Hematopoietic multipotent progenitor cell treated with erythropoietin and hydrocortisone succinate and interleukin-3 and kit ligand, for 8 days (in vitro differentiated cells): Measurements from ENCODE around the gene RSPH6A.
A peak's percentile ranks its signal among the peaks of the same experiment; 100 is the strongest.

Source experiments
- DNase-seq: peaks from one replicate; pipeline ENCODE4 v3.0.0-alpha.2; 2015

Gene RSPH6A

DNA sequence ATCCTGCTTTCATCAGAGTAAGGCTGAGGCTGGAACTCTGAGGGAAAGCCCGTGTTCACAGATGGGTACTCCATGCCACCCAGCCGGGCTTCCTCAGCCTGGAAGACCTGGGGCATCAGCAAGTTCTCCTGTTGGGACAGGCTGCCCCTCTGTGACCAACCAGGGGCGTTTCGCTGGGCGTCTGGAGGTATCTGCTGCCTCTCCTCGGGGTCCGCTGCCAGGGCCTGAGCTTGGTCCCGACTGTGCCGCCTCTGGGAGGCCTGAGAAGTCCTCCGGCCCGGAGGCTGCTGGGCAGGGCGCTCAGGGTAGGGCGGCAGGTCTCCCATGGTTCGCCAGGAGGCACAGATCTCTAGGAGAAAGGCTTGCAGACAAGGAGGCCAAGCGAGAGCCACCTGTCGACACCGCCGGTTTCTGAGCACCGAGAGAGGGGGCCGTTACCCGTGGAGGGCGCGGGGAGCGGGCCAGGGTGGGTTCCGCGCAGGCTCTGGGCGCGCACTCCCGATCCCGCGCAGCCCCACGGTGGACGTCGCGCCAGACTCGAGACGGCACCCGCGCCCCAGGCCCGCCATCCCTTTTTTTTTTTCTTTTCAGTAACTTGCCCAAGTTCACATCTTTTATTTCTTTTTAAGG lies at the start of gene RSPH6A:
RSPH6A (minus strand) TSS at position 458 of the 630 bp plus-strand sequence; CDS start at position 326, 132 bp downstream.
- no peak for DNase-seq

DNA sequence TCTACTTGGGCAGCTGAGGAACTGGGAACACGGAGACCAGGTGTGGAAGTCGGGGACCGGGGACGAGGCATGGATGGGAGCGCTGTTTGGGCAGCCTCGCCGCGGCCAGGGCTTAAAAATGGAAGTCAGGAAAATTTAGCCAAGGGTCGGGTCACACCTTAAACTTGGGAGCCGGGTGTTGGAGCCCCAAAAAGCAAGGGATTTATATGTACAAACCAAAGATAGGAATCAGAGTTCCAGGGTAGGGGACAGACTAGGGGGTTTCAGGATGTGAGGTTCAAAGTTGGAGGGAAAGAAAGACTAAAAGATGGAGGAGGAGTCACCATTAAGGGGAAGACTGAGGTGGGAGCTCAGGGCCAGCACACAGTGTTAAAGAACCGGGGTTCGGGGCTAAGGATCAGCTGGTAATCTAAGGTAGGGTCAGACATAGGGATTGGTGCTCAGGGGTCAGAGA lies 49.5 kb upstream of the RSPH6A start:
- DNase-seq, result no peak

DNA sequence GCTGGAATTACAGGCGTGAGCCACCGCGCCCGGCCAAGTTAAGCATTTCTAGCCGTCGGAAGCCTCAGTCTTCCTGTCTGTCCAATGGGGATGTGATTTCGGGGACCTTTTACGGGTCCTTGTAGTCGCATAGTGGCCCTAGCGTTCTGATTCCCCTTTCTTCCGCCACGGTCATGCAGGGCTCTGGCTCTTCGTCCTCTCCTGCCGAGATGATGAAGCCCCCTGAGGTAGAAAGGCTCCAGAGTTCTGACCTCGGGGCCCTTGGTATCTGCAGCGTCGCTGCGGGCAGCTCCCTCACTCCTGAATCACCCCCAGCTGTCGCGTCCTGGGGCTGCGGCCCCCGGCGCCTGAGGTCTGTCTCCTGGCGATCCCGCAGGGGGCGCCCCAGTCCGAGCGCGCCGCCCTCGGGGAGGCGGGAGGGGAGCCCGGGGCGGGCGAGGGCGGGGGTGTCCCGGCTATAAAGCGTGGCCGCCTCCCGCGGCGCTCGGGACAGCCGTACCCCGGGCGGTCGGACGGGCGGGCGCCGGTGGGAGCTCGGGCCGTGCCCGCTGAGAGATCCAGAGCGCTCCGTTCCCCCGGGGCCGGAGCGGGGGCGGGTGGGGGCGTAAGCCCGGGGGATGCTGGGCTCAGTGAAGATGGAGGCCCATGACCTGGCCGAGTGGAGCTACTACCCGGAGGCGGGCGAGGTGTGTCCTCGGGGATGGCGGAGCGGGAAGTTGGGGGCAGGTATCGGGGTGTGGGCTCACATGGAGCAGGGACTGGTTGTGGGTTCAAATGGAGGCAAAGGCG lies 48.9 kb upstream of the RSPH6A start, which contains the start of gene FOXA3:
FOXA3 (plus strand) TSS at position 487 of the 789 bp plus-strand sequence; CDS start at position 618, 131 bp downstream.
- peak; percentile 64 for DNase-seq

DNA sequence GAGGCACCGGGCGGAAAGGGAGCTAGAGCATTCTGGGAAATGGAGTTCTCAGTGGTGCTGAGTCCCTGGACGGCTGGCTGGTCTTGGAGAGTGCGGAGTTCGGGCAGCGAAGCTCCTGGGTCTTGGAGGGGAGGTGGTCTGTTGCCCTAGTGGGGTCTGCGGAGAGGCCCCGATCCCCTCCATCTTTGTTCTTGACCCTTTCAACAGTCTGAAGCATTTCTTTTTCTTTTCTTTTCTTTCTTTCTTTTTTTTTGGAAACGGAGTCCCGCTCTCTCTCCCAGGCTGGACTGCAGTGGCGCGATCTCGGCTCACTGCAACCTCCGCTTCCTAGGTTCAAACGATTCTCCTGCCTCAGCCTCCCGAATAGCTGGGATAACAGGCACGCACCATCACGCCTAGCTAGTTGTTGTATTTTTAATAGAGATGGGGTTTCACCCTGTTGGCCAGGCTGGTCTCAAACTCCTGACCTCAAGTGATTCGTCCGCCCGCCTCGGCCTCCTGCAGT lies 48.3 kb upstream of the RSPH6A start:
- no peak for DNase-seq

DNA sequence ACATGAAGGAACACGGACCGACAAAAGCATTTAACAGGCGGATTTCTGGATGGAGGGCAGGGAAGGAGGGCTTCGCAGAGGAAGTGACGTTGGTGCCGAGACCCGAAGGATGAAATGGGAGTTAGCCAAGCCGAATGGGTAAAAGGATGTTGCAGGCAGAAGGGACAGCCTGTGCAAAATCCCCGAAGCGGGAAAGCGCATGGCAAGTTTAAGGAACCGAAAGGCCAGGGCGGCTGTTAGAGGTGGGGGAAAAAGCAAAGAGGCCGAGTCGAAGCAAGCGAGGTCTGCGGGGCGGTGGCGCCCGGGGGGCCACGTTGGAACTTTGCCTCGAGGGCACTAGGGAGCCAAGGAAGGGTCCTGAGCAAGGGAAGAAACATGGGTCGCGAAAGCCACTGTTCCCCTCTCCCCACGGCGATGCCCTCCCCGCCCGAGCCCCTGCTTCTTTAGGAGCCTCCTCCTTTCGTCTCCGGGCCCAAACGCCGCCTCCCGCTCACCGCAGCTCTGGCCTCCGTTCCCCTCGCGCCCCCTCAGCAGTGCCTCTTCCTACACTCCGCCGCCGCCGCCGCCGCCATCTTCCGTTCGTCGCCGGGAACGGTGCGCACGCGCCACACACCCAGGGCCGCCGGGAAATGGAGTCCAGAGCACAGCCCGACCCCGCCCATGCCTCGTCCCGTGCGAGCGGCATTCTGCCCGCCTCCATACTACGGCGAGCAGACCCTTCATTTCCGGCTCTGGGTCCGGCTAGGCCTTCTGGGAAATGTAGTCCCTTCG lies 47.6 kb upstream of the RSPH6A start, which contains the start of gene SYMPK:
SYMPK (minus strand) TSS at position 584 of the 771 bp plus-strand sequence. CDS start 8,652 bp downstream, outside the sequence.
- DNase-seq, result peak; percentile 98

DNA sequence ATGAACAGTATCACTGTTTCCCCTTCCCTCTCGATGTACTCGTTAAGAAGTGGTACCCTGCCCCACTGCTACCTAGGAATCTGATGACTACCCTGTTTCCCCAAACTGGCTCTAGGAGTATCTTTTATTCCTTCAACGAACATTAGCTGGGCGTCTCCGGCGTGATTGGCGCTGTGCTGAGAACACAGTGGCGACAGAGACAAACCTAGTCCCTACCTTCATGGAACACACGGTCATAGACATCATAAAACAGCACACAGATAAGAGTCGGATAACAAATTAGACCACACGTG lies 47.1 kb upstream of the RSPH6A start:
- DNase-seq, result no peak

DNA sequence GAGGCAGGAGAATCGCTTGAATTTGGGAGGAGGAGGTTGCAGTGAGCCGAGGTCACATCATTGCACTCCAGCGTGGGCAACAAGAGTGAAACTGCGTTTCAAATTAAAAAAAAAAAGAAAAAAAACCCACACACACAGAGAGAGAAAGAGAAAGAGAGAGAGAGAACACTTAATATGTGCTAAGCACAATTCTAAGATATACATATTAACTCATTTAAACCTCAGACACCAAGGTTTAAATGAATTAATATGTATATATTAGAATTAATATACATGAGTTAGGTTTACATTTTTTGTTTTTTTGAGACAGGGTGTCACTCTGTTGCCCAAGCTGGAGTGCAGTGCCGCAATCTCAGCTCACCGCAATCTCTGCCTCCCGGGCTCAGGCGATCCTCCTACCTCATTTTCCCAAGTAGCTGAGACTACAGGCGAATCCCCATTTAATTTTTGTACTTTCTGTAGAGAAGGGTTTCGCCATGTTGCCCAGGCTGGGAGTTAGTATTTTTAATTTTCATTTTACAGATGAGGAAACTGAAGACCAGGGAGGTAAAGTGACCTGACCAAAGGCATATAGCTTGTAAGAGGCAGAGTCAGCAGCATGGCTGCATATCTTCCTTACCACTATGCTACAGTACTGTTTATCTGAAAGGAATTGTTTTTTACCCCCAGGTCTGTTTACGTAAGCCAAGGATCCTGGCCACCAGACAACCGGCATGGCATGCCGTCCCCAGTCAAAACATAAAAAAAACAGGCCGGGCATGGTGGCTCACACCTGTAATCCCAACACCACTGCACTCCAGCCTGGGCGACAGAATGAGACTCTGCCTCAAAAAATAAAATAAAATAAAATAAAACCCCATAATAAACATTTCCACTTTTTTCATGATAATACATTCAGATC lies 45.5 kb upstream of the RSPH6A start:
- DNase-seq, result no peak

DNA sequence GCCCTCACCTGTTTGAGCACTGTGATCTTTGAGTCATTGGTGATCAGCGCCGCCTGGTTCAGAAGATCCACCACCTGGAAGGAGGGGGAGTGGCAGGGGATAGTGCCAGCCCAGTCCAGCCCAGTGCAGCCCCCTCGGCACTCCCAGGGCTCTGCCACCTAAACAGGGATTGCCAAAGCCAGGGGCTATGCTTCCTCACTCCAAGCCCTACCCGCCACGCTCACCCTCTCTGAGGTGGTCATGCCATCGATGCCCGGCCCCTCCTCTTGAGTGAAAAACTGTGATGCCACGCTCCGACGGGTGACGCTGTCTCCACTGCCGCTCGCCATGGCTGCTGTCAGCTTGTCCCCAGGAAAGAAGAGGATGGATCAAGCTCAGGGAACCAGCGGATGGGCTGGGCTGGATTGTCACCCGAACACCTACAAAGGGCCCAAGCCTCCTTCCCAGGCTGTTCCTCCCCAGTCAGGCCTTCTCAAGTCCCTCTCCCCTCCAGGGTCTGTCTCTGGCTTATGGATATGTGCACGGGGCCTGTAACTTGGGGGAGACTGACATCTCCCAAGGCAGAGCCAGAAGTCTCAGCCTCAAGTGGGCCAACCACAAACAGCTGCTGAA lies 39.2 kb upstream of the RSPH6A start:
- DNase-seq, result no peak

DNA sequence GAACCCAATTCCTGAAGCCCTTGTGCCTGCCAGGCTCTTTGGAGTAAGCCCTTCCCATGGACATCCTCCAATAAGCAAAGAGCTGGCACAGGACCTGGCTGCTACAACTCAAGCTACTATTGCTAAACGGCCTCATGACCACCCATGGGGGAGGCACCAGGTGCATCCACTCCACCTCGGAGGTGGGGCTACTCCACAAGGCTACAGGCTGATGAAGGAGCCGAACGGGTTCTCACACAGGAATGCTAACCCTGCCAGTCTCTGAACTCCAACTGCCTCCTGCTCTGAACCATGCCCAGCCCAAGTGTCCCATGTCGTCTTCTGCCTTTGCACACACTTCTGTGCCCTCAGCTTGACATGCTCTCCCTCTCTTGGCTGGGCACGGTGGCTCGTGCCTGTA lies 37.9 kb upstream of the RSPH6A start:
- DNase-seq, result no peak

DNA sequence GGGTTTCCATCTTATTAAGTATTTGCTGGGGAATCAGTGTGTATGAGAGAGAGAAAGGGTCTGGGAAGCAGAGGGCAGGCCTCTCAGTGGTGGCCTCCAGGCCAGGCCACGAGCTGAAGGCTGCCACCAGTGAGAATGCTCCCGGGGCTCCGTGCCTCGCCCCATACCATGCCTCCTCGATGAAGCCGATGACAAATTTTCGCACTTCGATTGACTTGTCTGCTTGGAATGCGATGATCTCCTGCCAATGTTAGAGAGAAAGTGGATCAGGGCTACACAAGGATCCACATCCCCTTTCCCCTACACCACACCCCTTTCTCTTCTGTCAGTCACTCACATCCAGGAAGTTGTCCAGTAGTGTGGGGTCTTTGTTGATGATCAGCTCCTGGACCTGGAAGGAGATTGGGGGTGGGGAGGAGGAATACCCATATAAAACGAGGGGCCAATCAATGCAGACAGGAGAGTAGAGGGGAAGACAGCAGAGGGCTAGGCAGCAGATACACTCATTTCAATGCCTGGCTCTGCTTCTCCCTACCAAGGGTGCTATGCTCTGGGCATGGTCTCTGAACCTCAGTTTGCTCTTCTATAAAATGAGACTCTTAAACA lies 37.1 kb upstream of the RSPH6A start:
- no peak for DNase-seq

DNA sequence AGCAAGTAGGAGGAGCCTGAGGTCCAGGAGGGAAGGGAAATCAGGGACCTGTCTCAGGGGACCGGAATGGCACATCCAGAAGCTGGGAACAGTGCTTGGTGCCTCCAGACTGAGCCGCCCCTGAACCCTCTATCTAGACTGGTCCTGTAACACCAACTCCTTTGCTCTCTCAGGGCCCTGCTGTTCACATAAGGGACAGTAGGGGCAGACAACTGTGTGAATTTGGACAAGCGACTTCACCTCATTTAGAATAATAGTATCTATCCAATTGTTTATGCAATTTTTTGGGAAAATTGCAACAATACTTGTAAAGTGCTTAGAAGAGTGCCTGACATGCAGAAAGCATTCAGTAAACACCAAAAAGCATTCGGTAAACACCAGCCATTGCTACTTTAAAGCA lies 33.8 kb upstream of the RSPH6A start:
- DNase-seq, result peak; percentile 20

DNA sequence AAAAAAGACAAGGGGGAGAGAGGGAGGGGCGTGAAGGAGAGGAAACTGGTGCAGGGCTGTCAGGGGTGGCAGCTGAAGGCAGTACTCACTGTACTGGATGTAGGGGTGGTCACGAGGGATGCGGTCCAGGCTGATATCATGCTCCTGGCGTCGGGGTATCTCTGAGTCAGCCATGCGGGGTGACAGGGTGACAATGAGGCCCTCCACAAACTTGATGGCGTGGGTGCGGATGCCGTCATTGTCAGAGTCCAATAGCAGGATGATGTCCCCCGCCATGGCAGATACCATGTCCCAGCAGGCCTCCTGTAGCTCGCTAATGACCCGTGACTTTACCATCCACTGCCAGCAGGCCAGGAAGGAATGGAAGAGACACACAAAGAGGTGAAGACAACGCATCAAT lies 32.6 kb upstream of the RSPH6A start:
- no peak for DNase-seq

DNA sequence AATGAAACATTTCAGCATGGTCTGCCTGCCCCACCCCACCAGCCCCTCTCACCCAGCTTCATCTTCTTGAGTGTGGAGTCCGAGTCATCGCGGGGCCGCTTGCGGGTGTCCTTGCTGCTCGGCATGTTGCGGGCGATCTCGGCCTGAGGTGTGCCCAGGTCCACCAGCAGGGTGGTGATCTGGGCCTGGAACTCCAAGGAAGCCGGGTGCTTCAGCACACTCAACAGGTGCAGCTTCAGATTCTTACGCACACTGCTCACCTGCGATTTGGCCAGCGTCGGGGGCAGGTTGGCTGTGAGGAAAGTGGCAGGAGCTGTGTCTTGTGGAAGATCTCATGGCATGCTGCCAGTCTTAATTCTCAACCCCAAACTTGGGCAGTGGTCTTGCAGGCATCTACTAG lies 27.1 kb upstream of the RSPH6A start:
- DNase-seq, result no peak

DNA sequence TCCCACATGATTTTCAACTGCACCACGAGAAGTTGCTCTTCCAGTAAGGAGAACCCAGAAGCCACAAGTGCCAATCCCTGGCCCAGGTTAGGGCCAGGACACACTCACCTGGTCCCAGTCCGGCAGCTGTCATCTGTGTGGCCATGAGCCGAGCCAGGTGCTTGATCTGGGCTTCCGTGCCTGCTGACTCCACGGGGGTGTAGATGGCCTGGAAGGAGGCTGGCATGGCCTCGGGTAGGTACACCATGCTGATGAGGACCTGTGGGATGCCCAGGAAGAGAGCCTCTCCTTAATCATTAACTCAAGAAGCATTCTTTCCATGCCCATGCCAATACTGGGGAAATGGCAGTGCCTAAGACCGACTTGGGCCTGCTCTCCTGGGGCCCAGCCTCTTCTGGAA lies 19.9 kb upstream of the RSPH6A start:
- no peak for DNase-seq

DNA sequence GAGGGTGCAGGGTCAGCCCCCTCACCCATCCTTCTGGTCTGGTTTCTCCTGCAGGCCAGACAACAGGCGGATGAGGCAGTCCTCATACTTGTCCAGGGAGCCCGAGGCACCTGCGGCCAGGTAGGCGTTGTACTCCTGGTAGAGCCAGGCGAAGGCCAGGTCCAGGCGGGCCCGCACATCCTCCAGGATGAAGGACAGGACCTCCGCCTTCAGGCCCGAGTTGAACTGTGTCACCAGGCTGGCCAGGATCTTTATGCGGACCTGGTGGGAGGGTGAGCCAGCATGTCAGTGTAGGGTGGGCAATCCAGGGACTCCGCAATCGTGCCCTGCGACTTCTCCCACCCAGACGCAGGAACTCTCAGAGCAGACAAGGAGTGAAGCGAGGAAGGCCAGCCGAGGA lies 13.8 kb upstream of the RSPH6A start:
- DNase-seq, result no peak

DNA sequence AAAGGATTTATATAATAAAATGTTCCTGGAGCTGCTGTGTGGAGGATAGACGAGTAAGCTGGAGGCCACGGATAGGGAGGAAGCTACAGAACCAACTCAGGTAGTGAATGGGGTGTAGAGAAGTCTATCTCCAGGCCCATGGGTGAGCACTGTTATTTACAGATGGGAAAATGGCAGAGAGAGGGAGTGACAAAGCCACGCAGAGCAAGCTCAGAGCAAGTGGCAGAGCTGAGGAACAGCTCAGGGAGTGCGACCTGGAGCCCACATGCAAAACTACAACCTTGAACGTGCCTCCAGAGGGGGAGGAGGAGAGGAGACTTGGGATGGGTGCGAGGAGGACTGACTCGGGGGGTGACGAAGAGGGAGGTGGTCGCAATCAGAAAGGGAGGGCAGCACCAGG lies 13.4 kb upstream of the RSPH6A start:
- no peak for DNase-seq

DNA sequence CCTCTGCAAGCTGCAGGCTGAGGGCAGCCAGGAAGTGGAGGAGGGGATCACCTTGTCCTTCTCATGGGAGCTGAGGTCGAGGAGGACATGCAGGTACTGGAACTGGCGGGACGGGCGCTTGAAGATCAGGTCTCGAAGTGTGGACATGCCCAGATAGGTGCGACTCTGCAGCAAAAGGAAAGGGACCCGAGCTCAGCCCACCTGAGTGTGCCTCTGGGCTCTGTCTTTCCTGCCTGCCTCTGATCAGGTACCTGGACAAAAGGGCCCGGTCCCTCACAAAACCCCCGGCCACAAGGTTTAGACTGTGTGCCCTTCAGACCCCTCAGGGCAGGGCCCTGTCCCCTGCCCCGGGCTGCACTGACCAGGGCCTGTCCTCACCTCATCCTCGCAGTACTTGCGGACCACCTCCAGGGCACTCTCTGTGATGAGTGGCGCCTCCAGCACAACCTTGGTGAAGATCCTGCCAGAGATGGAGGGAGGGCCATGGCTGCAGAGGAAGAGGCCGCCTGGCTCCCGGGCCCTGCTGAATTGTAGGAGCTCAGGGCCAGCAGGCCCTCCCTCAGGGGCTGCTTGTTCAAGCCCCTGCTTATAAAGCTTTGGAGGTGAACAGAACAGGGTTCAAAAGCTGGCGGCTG lies 12.5 kb upstream of the RSPH6A start:
- DNase-seq, result no peak

DNA sequence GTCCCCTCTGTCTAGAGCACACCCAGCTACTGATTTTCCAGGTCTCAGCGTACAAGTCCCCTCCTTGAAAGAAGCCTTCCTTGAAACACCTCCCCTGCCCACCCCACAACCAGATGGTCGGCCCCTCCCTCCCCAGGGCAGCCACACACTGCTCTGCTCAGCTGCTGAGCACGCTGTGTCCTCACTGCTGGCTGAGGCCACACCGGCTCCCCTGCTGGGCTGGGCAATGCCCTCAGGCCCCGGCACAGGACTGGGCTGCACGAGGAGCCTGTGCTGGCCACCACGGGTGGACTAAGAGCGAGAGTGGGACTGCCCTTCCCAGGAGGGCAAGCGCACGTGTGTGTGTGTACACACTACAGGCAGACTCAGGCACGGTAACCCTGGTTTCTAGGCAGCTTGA lies 11.8 kb upstream of the RSPH6A start:
- DNase-seq, result no peak

DNA sequence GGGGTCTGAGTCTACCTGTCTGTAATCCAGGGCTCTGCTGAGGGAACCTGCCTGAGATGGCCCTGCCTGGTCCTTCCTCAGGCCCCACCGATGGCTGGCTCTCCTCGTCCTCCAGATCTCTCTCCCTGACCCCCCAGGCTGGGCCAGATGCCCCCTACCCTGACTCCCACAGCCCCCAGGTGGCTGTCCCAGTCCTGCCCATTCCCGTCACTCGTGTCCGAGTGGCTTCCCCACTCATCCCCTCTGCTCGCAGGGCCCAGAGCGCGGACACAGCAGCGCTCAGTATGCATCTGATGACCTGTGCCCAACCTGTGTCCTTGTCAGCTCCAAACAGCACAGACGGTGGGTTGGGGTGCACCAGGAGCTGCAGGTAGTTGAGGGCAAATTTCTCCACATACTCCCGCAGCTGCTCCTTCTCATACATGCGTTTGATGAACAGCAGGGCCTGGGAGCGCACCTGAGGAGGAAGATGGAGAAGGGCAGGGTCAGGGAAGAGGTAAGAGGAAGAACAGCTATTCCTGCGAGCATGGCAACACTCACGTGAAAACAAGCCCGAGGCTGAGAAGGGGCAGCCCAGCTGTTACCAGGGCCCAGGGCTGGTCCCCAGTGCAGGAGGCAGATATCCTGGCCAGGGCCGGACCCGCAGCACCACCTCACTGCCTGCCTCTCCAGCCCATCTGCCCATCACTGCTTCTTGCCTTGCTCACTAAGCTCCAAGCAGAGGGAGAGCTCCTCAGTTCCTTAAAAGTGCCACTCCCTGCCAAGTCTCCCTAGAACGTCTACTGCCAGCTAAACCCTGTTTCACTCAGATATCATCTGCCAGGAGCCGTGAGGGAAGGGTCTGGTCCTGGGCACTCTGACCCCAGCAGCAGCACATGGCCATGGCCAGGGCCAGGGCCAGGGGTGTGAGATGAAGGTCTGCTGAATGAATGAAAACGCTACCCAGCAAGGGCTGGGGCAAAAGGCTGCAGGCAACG lies 11.1 kb upstream of the RSPH6A start:
- DNase-seq, result no peak

DNA sequence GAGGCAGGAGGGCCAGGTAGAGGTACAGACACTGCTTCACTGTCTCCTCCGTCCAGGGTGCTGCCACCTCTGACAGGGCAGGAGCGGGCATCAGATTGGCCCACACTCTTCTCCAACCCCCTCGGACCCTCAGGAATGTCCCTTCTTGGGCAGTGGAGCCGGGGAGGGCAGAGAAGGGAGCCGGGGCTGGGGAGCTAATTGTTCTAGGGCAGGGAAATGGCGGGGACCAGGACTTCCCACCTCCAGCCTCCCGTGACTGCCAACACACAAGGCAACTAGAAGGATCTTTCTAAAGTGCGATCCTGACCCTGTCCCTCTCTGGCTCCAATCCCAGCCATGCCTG lies 10.1 kb upstream of the RSPH6A start:
- no peak for DNase-seq
